OCI-LY1 (cell line): ENCODE measurements around the gene NUP214.
"Not testable (repeated sequence)": the region's sequence is repeated elsewhere in the genome, so short reads cannot be mapped to it uniquely, and the experiment has no call there.

Experiments used
- H2AFZ ChIP-seq: fragments of 200-600 bp; sonication (generic), shearing (Covaris generic); 2 replicates; pipeline ENCODE4 v1.6.0; 2014; ENCODE audit warnings: antibody characterized with exemption, mild to moderate bottlenecking, low read length
- H3F3A ChIP-seq: fragments of 200-600 bp; sonication (generic), shearing (Covaris generic); 2 replicates; pipeline ENCODE4 v1.6.0; 2014; ENCODE audit warnings: mild to moderate bottlenecking, antibody characterized with exemption, low read length, moderate library complexity; ENCODE audit not compliant: insufficient read depth
- H3K27ac ChIP-seq: fragments of 200-600 bp; sonication (generic); 2 replicates; pipeline ENCODE4 v1.5.1; 2014; ENCODE audit warnings: low read length, mixed run types, mild to moderate bottlenecking, low read depth; ENCODE audit not compliant: poor library complexity, severe bottlenecking
- H3K27me3 ChIP-seq: fragments of 200-600 bp; sonication (generic); 2 replicates; pipeline ENCODE4 v1.6.0; 2014; ENCODE audit warnings: antibody characterized with exemption, mild to moderate bottlenecking, low read length, moderate library complexity; ENCODE audit not compliant: insufficient read depth
- H3K36me3 ChIP-seq: fragments of 200-600 bp; sonication (generic); 2 replicates; pipeline ENCODE4 v1.6.1; 2014; ENCODE audit warnings: mild to moderate bottlenecking, antibody characterized with exemption, low read length, moderate library complexity, mixed read lengths; ENCODE audit not compliant: insufficient read depth
- H3K4me1 ChIP-seq: fragments of 200-600 bp; sonication (generic); 2 replicates; pipeline ENCODE4 v1.5.1; 2014; ENCODE audit warnings: mild to moderate bottlenecking, low read length, moderate library complexity; ENCODE audit not compliant: insufficient read depth, severe bottlenecking
- H3K4me2 ChIP-seq: fragments of 200-600 bp; sonication (generic), shearing (Covaris generic); 2 replicates; pipeline ENCODE4 v1.6.1; 2014; ENCODE audit warnings: low read length
- H3K4me3 ChIP-seq: fragments of 200-600 bp; sonication (generic); 2 replicates; pipeline ENCODE4 v1.5.1; 2014; ENCODE audit warnings: low read length, low read depth, mild to moderate bottlenecking, mixed read lengths; ENCODE audit not compliant: poor library complexity, severe bottlenecking
- H3K79me2 ChIP-seq: fragments of 200-600 bp; shearing (Covaris generic); 2 replicates; pipeline ENCODE4 v1.6.1; 2016; ENCODE audit warnings: mixed run types, low read length, mixed read lengths; ENCODE audit not compliant: insufficient read depth
- H3K9ac ChIP-seq: fragments of 200-600 bp; sonication (generic), shearing (Covaris generic); 2 replicates; pipeline ENCODE4 v1.6.1; 2014; ENCODE audit warnings: mild to moderate bottlenecking, low read length, mixed read lengths
- H3K9me2 ChIP-seq: fragments of 200-600 bp; sonication (generic), shearing (Covaris generic); 2 replicates; pipeline ENCODE4 v1.6.1; 2014; ENCODE audit warnings: low read depth, mild to moderate bottlenecking, low read length, mixed read lengths
- H3K9me3 ChIP-seq: fragments of 200-600 bp; shearing (Covaris generic); 2 replicates; pipeline ENCODE4 v1.6.1; 2014; ENCODE audit warnings: low read length, mixed read lengths
- H4K20me1 ChIP-seq: fragments of 200-600 bp; sonication (generic), shearing (Covaris generic); 2 replicates; pipeline ENCODE4 v1.6.0; 2016; ENCODE audit warnings: mild to moderate bottlenecking, low read length; ENCODE audit not compliant: insufficient read depth
- CTCF ChIP-seq: fragments of 200-600 bp; sonication (generic), shearing (Covaris generic); IDR thresholded peaks from 2 replicates; pipeline ENCODE4 v1.5.1; 2017; ENCODE audit warnings: mild to moderate bottlenecking, antibody characterized with exemption, low read length, moderate library complexity, mixed read lengths
- EZH2 ChIP-seq: fragments of 200-600 bp; sonication (generic), shearing (Covaris generic); IDR thresholded peaks from 2 replicates; pipeline ENCODE4 v1.8.0; 2017; ENCODE audit warnings: borderline replicate concordance, mixed run types, mild to moderate bottlenecking, antibody characterized with exemption, low read length, moderate library complexity, mixed read lengths

NUP214 gene

GRCh38 chr9:131153595-131153994 is 28.2 kb downstream of the NUP214 start:
- Histone ChIP-seq H3K9me2 (no peaks in the 10 kb centered on the region), H3K4me1 (no peaks in the 10 kb centered on the region), H3F3A (no peaks in the 10 kb centered on the region), H2AFZ (no peak overlapping the region), H3K4me2 (no peak overlapping the region), H3K27ac (no peak overlapping the region), H3K27me3 (no peaks in the 10 kb centered on the region), H3K79me2 (no peaks in the 10 kb centered on the region), H3K36me3 (peaks cover 85% of the 10 kb centered on the region), H3K9ac (no peak overlapping the region), H3K4me3 (no peak overlapping the region), H3K9me3 (no peaks in the 10 kb centered on the region), H4K20me1 (no peaks in the 10 kb centered on the region)
- TF ChIP-seq CTCF (no peak), EZH2 (no peak)

- H4K20me1 ChIP-seq, H3K4me3 ChIP-seq: not testable (repeated sequence)
Observed at GRCh38 chr9:131158673-131159072, 33.3 kb downstream of the NUP214 start.

GRCh38 chr9:131160416-131161112 is 35.2 kb downstream of the NUP214 start:
- no peak overlapping the region for H2AFZ ChIP-seq
- no peaks in the 10 kb centered on the region for H3K27me3 ChIP-seq
- no peaks in the 10 kb centered on the region for H4K20me1 ChIP-seq
- H3K27ac ChIP-seq, result no peak overlapping the region
- no peaks in the 10 kb centered on the region for H3K79me2 ChIP-seq
- no peak overlapping the region for H3K9ac ChIP-seq
- TF ChIP-seq CTCF, result no peak
- TF ChIP-seq EZH2, result no peak
- H3K36me3 ChIP-seq, result peaks cover 77% of the 10 kb centered on the region
- no peaks in the 10 kb centered on the region for H3K9me2 ChIP-seq
- no peaks in the 10 kb centered on the region for H3K4me1 ChIP-seq
- H3F3A ChIP-seq, result no peaks in the 10 kb centered on the region
- H3K4me3 ChIP-seq, result no peak overlapping the region
- H3K9me3 ChIP-seq, result no peaks in the 10 kb centered on the region
- no peak overlapping the region for H3K4me2 ChIP-seq

More at GRCh38 chr9:131158673-131159072, 33.3 kb downstream of the NUP214 start:
- H3F3A ChIP-seq, H3K9ac ChIP-seq, H3K4me2 ChIP-seq, H3K9me3 ChIP-seq, H3K27ac ChIP-seq, H3K79me2 ChIP-seq, H3K9me2 ChIP-seq, H2AFZ ChIP-seq, H3K27me3 ChIP-seq, H3K4me1 ChIP-seq: not testable (repeated sequence)
- H3K36me3 ChIP-seq, result peaks cover 77% of the 10 kb centered on the region

GRCh38 chr9:131161585-131161984 is 36.2 kb downstream of the NUP214 start:
- Histone ChIP-seq H3K79me2 (no peaks in the 10 kb centered on the region), H3K27ac (no peak overlapping the region), H4K20me1 (no peaks in the 10 kb centered on the region), H3K27me3 (no peaks in the 10 kb centered on the region), H3K9me3 (no peaks in the 10 kb centered on the region), H3K4me2 (no peak overlapping the region), H3K4me1 (no peaks in the 10 kb centered on the region), H3F3A (no peaks in the 10 kb centered on the region), H3K36me3 (peaks cover 83% of the 10 kb centered on the region), H3K9me2 (no peaks in the 10 kb centered on the region), H3K4me3 (no peak overlapping the region), H3K9ac (no peak overlapping the region), H2AFZ (no peak overlapping the region)
- TF ChIP-seq CTCF, result no peak
- TF ChIP-seq EZH2, result no peak
